OCI-LY7 (cell line): ENCODE data around the gene OXSR1. TPM values are rescaled to one million over a fixed set of nuclear protein-coding genes. Genes with fewer than 3 reads are reported as not detected.

Source experiments
- BruUV-seq: library from RNA; stranded (reverse); fragments of 400-500 nt; replicated peaks from 2 replicates; lab custom pipeline; 2021; lab: Mats Ljungman, UMichigan
- CTCF ChIA-PET: fragments of 300-600 bp; sonication (Branson Sonifier 250); formaldehyde crosslinking; loops from one replicate; lab custom pipeline; 2022; ENCODE audit warnings: antibody characterized with exemption; ENCODE audit not compliant: unreplicated experiment; lab: Charles Lee
- POLR2A ChIA-PET: fragments of 300-600 bp; sonication (Branson Sonifier 250); formaldehyde crosslinking; loops from one replicate; lab custom pipeline; 2022; ENCODE audit warnings: antibody characterized with exemption; lab: Charles Lee
- DNase-seq: peaks from one replicate; pipeline ENCODE4 v3.0.0-alpha.2; 2015; ENCODE audit warnings: low spot score
- H2AFZ ChIP-seq: fragments of 200-600 bp; sonication (generic), shearing (Covaris generic); 2 replicates; pipeline ENCODE4 v1.6.1; 2014; ENCODE audit warnings: mild to moderate bottlenecking, antibody characterized with exemption, low read length, moderate library complexity
- H3K27ac ChIP-seq: fragments of 200-600 bp; sonication (generic); 2 replicates; pipeline ENCODE4 v1.5.1; 2014; ENCODE audit warnings: mixed run types, low read depth, mild to moderate bottlenecking, moderate library complexity, low read length, inconsistent platforms; ENCODE audit not compliant: poor library complexity, severe bottlenecking
- H3K36me3 ChIP-seq: fragments of 200-600 bp; sonication (generic); 2 replicates; pipeline ENCODE4 v1.6.1; 2014; ENCODE audit warnings: mild to moderate bottlenecking, antibody characterized with exemption, low read length, moderate library complexity, mixed read lengths; ENCODE audit not compliant: insufficient read depth
- H3K4me1 ChIP-seq: fragments of 200-600 bp; sonication (generic); 2 replicates; pipeline ENCODE4 v1.5.1; 2014; ENCODE audit warnings: mild to moderate bottlenecking, low read length; ENCODE audit not compliant: insufficient read depth, poor library complexity, severe bottlenecking
- H3K4me2 ChIP-seq: fragments of 200-600 bp; sonication (generic); 2 replicates; pipeline ENCODE4 v1.6.1; 2014; ENCODE audit warnings: mild to moderate bottlenecking, low read length
- H3K4me3 ChIP-seq: fragments of 200-600 bp; sonication (generic); 2 replicates; pipeline ENCODE4 v1.5.1; 2014; ENCODE audit warnings: mild to moderate bottlenecking, low read depth, low read length; ENCODE audit not compliant: poor library complexity, severe bottlenecking
- H3K79me2 ChIP-seq: fragments of 200-600 bp; sonication (generic); 2 replicates; pipeline ENCODE4 v1.6.1; 2016; ENCODE audit warnings: low read depth, mild to moderate bottlenecking, low read length, moderate library complexity, mixed read lengths; ENCODE audit not compliant: insufficient read depth
- H3K9me2 ChIP-seq: fragments of 200-600 bp; sonication (generic); 2 replicates; pipeline ENCODE4 v1.6.1; 2016; ENCODE audit warnings: mild to moderate bottlenecking, low read length, mixed read lengths; ENCODE audit not compliant: insufficient read depth
- H3K9me3 ChIP-seq: fragments of 200-600 bp; sonication (generic); 2 replicates; pipeline ENCODE4 v1.6.1; 2014; ENCODE audit warnings: mild to moderate bottlenecking, mixed run types, low read length, mixed read lengths
- H4K20me1 ChIP-seq: fragments of 200-600 bp; sonication (generic); 2 replicates; pipeline ENCODE4 v1.6.1; 2014; ENCODE audit warnings: mild to moderate bottlenecking, antibody characterized with exemption, low read length, moderate library complexity, mixed read lengths; ENCODE audit not compliant: insufficient read depth
- CTCF ChIP-seq: fragments of 200-600 bp; sonication (generic); conservative IDR thresholded peaks from 2 replicates; pipeline ENCODE4 v1.5.1; 2014; ENCODE audit warnings: mild to moderate bottlenecking, antibody characterized with exemption, low read length, moderate library complexity, mixed read lengths
- EZH2phosphoT487 ChIP-seq: fragments of 200-600 bp; sonication (generic); IDR thresholded peaks from 2 replicates; pipeline ENCODE4 v1.6.1; 2018; ENCODE audit warnings: low read depth, borderline replicate concordance, mild to moderate bottlenecking, mixed run types, antibody characterized with exemption, low read length, moderate library complexity, mixed read lengths
- intact Hi-C: fragments of 100-400 bp; cut with micrococcal nuclease; formaldehyde crosslinking; loops from one replicate; pipeline ENCODE4 v1.10.0; 2022; ENCODE audit not compliant: unreplicated experiment
- total RNA-seq, 2 experiments: library from RNA; depleted of rRNA in 1 of 2; stranded (reverse); fragments of >200 nt in 1 of 2; shearing (Covaris generic) in 1 of 2; gene quantifications; 2 replicates each; pipeline ENCODE4 v1.2.3, GENCODE V29; 2014 to 2022

OXSR1 gene
- total RNA-seq, 2 experiments from 2014 or later, result 21.4 to 43.7 TPM

DNA sequence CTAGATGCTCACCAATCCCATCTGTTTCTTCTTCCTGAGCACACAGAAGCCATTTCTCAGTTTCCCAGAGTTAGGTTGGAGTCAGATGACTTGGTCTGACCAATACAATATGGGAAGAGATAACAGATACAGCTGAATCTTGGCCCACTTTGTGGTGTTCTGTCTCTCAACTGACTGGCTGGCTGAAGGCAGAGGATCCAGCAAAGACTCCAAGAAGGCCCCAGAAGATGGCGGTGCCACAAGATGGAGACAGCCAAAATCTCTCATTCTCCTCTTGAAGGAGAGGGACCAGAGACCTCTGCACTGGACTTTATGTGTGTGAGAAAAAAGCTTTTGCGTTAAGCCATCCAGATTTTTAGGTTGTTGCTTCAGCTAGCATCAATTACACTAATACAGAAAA, 8.2 kb upstream of the OXSR1 start:
- H4K20me1 ChIP-seq, result no peaks in the 10 kb centered on the region
- CTCF ChIA-PET, result no interaction called here
- H3K4me3 ChIP-seq, result no peak overlapping the region
- BruUV-seq, result no TSS peak
- intact Hi-C loops, result no loop called here
- H2AFZ ChIP-seq, result no peak overlapping the region
- POLR2A ChIA-PET, result interaction anchor here (2.0 kb wide), 1 partner anchor 9 kb away, joined by 10 read pairs; no protein-coding TSS in a partner anchor
- H3K79me2 ChIP-seq, result no peaks in the 10 kb centered on the region
- H3K4me2 ChIP-seq, result no peak overlapping the region
- H3K9me3 ChIP-seq, result no peaks in the 10 kb centered on the region
- DNase-seq, result no peak
- H3K36me3 ChIP-seq, result no peaks in the 10 kb centered on the region
- no peaks in the 10 kb centered on the region for H3K9me2 ChIP-seq
- no peaks in the 10 kb centered on the region for H3K4me1 ChIP-seq
- TF ChIP-seq CTCF (no peak), EZH2phosphoT487 (no peak)
- no peak overlapping the region for H3K27ac ChIP-seq

GRCh38 chr3:38157595-38157994, 7.7 kb upstream of the OXSR1 start:
- no TSS peak for BruUV-seq
- CTCF ChIA-PET, result no interaction called here
- no peak overlapping the region for H3K4me2 ChIP-seq

More at GRCh38 chr3:38157595-38157994, 7.7 kb upstream of the OXSR1 start:
- H3K4me1 ChIP-seq, result no peaks in the 10 kb centered on the region
- no peaks in the 10 kb centered on the region for H3K9me2 ChIP-seq
- H3K9me3 ChIP-seq, result no peaks in the 10 kb centered on the region
- POLR2A ChIA-PET, result interaction anchor here (2.0 kb wide), 1 partner anchor 9 kb away, joined by 10 read pairs; no protein-coding TSS in a partner anchor
- no peaks in the 10 kb centered on the region for H4K20me1 ChIP-seq
- H2AFZ ChIP-seq, result no peak overlapping the region
- H3K79me2 ChIP-seq, result no peaks in the 10 kb centered on the region
- H3K36me3 ChIP-seq, result no peaks in the 10 kb centered on the region
- intact Hi-C loops, result no loop called here
- H3K27ac ChIP-seq, result no peak overlapping the region
- H3K4me3 ChIP-seq, result no peak overlapping the region
- TF ChIP-seq EZH2phosphoT487, result no peak
- no peak for TF ChIP-seq CTCF
- no peak for DNase-seq
